HG02938 (cell line): ENCODE data around the gene RAF1.
"Not testable (repeated sequence)": the region's sequence is repeated elsewhere in the genome, so short reads cannot be mapped to it uniquely, and the experiment has no call there.

Experiments used
- ATAC-seq: cut with Tn5 transposase; IDR thresholded peaks from one replicate; pipeline ENCODE4 v1.9.1; 2021; ENCODE audit warnings: mild to moderate bottlenecking, moderate library complexity; ENCODE audit not compliant: unreplicated experiment

Gene RAF1

GRCh38 chr3:12663936-12664908 is at the start of gene RAF1:
RAF1 (minus strand) TSS chr3:12664117; CDS start chr3:12618721, 45,396 bp downstream.
- peak; percentile 83 for ATAC-seq

GRCh38 chr3:12710062-12710461 is 46.1 kb upstream of the RAF1 start:
- no peak for ATAC-seq

GRCh38 chr3:12709334-12709733 is 45.4 kb upstream of the RAF1 start:
- ATAC-seq = no peak

GRCh38 chr3:12708584-12709192 is 44.8 kb upstream of the RAF1 start:
- ATAC-seq = no peak

- no peak for ATAC-seq
Measured at GRCh38 chr3:12707449-12707848, 43.5 kb upstream of the RAF1 start.

GRCh38 chr3:12706504-12707253 is 42.8 kb upstream of the RAF1 start:
- peak; percentile 85 for ATAC-seq

GRCh38 chr3:12705981-12706380 is 42.1 kb upstream of the RAF1 start:
- no peak for ATAC-seq

GRCh38 chr3:12705374-12705926 is 41.5 kb upstream of the RAF1 start:
- ATAC-seq = no peak

GRCh38 chr3:12702501-12702900 is 38.6 kb upstream of the RAF1 start:
- no peak for ATAC-seq

GRCh38 chr3:12701601-12702000 is 37.7 kb upstream of the RAF1 start:
- ATAC-seq = not testable (repeated sequence)

- ATAC-seq = no peak
Measured at GRCh38 chr3:12700800-12701199, 36.9 kb upstream of the RAF1 start.

- no peak for ATAC-seq
Measured at GRCh38 chr3:12695916-12696315, 32.0 kb upstream of the RAF1 start.

GRCh38 chr3:12695112-12695511 is 31.2 kb upstream of the RAF1 start:
- no peak for ATAC-seq

GRCh38 chr3:12692444-12692843 is 28.5 kb upstream of the RAF1 start:
- ATAC-seq = no peak

- ATAC-seq = no peak
Measured at GRCh38 chr3:12689997-12690711, 26.2 kb upstream of the RAF1 start.

GRCh38 chr3:12687948-12688347 is 24.0 kb upstream of the RAF1 start:
- ATAC-seq = no peak

GRCh38 chr3:12686096-12686495 is 22.2 kb upstream of the RAF1 start:
- no peak for ATAC-seq

- ATAC-seq = no peak
Measured at GRCh38 chr3:12681943-12682390, 18.1 kb upstream of the RAF1 start.

- ATAC-seq = no peak
Measured at GRCh38 chr3:12681089-12681942, 17.4 kb upstream of the RAF1 start.
